ENCODE measurements around the gene SOX10.
"Not testable (repeated sequence)": the region's sequence is repeated elsewhere in the genome, so short reads cannot be mapped to it uniquely, and the experiment has no call there.

SOX10 gene

DNA sequence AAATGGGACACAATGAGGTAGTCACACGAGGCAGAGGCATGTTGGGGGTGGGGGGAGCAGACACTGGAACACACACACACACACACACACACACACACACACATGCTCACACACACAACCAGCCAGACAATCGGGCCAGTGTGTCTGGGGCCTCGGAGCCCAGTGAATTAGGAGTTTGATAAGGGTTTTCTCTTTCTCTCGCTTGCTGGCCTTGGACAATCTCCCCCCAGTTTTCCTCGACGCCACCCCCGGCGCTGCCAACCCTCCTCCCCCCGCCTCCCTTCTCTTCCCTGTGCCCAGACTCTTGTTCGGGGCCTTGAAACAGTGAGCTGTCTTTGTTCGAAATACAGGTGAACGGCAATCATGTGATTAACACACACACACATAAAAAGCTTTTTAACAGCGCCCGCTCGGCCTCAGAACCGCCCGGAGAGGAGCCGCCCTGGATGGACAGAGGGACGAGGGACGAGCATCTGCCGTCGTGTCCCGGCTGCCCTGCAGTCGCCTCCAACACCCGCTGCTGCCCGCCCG, 1.5 kb upstream of the SOX10 start:
- no peak for DNase-seq (ENCODE audit: low read depth, low spot score)

DNA sequence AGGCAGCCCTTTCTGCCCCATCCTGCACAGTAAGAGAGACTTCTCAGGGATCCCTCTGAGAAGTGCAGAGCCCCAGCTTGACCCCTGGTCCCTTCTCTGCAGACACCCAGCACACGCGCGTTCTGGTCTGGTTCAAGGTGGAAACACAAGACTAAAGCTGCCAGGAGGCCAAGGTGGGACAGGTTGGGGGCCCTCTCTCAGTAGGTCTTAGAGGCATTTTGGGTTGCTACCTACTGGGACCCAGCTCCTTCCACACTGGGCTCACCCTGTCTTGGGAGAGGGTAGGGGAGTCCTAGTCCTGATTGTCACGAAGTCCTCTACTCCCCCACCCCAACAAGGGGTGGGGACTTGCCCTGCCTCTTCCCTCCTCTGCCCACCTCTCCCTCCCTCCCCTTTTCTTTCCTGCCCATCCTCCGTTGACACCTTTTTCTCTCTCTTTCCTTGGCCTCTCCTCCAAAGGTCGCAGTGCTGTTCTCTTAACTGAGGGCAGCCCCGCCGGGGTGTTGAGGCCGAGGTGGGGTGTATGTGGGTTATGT, 763 bp upstream of the SOX10 start:
- DNase-seq (ENCODE audit: low read depth, low spot score): no peak

DNA sequence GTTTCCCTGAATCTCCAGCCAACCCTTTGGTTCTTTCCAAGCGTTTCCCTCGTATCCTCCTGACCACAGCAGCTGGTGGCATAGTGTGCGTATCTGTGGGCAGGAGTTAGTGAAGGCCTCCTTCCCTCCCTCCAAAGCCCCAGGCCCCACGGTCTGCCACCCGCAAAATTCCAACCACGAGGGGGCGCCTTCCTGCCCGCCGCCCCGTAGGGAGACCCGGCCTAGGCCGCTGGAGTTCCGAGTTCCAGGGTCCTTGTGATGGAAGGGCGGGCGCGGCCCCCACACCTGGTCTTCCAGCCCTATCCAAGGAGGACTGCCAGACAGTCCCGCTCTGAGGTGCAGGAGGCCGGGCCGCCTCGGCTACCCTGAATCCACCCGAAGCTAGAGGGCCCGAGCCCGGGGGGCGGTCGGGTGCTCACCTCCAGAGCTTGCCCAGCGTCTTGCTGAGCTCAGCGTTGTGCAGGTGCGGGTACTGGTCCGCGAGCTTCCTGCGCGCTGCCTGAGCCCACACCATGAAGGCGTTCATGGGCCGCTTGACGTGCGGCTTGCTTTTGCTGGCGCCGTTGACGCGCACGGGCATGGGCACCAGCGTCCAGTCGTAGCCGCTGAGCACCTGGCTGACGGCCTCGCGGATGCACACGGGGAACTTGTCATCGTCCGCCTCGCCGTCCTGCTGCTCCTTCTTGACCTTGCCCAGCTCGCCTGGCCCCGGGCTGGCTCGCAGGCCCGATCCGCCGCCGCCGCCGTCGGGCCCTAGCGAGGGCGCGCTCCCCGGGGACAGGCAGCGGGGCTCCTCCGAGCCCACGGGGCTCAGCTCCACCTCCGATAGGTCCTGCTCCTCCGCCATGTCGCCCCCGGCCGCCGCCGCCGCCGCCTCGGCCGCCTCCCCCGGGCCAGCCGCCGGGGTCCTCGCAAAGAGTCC, 1.2 kb downstream of the SOX10 start:
- no peak for DNase-seq (ENCODE audit: low read depth, low spot score)

DNA sequence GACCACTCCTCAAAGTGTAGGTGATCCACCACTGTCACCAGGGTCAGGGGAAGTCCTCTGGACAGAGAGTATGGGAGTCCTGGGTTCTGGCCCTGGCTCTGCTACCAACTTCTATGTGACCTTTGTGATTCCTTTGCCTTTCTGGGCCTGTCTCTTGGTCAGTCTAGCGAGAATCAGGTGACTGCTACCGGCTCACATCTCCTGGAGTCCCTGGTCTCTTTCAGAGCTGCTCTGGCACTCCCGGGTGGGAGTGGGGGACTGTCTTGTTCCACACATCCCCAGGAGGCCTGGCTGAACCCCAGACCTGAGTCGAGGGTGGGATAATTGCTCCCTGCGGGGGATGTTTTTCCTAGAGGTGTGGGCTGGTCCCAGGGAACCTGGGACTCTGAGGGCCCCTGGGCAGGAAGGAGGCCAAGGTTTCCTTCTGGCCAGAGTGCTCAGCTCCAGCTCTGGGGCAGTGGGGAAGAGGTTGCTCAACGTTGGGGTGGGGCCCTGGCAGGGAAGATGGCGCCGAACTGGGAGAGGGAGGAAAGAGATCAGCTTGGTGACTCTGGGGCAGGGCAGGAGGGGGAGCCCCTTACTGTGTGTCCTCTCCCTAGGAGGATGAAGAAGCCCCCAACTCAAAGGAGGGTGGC, 2.1 kb downstream of the SOX10 start:
- no peak for DNase-seq (ENCODE audit: low read depth, low spot score)

DNA sequence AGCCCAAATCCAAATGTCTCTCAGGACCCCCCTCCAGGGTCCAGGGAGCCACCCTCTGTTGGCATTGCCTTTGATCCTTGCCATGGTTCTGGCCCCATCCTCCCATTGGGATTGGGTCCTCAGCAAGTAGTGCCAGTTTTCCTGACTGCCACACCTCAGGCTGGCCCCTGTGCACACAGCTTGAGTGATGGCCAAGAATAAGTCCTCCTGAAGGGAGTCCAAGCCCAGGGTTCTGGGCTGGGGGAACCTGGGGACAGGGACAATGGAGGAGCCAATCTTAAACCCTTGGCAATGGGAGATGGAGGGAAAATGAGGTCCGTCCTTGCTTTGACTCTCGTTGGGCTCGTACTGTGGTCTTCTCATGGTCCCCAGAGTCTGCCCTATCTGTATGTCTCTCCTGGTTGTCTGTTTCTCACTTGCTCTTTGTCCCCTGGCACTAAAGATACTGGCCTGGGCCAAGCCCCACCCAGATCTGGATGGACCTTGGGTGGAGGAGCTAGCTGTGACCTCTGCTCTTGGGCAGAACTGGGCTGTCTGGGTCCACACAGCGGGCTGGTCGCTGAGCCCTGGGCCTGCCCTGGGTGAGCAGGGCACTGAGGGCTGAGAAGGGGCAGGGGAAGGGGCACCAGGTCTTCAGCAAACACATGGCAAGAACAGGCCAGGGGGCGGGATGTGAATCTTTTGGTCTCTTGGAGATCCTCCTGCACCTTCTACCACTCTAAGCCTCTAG, 2.9 kb downstream of the SOX10 start:
- no peak for DNase-seq (ENCODE audit: low read depth, low spot score)

DNA sequence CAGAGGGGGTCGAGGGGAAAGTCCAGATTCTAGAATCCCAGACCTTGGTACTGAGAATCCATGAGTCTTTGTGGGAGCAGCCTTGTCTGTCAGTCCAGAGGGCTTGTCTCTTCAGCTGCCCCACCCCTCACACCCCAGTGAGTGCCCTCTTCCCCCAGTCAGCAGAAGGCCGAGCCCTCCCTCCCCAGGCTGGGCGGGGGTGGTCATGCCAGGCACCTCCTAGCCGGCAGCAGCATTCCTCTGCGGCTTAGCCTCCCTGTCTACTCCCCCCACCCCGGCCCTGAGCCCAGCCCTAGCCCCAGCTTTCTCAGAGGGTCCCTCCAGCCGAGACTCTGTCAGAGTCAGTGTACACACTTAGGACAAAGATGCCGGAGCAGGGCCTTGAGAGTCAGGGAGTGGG, 4.6 kb downstream of the SOX10 start:
- DNase-seq (ENCODE audit: low read depth, low spot score): no peak

DNA sequence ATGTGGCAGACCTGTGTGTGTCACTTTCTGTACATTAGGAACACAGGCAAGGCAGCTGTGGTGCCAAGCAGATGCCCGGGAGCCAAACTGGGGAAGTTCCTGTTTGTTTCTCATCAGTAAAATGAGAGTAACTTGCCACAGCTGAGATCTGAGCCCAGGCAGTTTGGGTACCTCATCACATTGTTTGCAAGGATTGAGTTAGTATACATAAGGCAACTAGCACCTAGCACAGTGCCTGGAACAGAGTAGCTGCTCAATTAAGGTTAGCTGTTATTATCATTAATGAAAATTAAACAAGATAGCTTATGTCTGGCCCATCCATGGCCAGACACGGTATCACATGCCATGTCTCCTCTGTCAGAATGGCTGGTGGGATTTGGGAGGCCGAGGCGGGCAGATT, 7.8 kb downstream of the SOX10 start:
- no peak for DNase-seq (ENCODE audit: low read depth, low spot score)

DNA sequence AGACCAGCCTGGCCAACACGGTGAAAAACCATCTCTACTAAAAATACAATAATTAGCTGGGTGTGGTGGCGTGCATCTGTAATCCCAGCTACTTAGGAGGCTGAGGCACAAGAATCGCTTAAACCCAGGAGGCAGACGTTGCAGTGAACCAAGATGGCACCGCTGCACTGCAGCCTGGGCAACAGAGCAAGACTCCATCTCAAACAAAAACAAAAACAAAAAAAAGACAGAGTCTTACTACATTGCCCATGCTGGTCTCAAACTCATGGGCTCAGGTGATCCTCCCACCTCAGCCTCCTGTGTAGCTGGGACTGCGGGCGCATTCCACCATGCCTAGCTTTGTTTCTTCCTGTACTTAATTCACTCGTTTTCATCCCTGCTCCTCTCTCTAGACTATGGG, 8.3 kb downstream of the SOX10 start:
- DNase-seq (ENCODE audit: low read depth, low spot score): not testable (repeated sequence)

DNA sequence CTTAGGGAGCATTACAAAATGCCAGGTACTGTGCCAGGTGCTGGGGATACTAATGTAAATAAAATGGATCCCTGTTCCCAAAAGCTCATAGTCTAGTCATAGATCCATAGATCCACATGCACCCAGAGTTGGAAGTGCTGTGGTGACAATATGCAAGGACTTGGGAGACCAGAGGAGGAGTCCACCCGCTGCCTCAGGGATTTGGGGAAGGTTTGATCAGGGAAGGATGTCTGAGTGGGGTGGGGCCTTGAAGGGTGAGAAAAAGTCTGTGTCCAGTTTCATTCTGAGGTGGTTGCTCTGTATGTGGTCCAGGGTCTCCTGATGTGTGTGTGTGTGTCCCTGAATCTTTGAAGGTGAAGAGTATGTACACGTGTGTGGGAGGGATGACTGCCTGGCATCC, 9.2 kb downstream of the SOX10 start:
- no peak for DNase-seq (ENCODE audit: low read depth, low spot score)

DNA sequence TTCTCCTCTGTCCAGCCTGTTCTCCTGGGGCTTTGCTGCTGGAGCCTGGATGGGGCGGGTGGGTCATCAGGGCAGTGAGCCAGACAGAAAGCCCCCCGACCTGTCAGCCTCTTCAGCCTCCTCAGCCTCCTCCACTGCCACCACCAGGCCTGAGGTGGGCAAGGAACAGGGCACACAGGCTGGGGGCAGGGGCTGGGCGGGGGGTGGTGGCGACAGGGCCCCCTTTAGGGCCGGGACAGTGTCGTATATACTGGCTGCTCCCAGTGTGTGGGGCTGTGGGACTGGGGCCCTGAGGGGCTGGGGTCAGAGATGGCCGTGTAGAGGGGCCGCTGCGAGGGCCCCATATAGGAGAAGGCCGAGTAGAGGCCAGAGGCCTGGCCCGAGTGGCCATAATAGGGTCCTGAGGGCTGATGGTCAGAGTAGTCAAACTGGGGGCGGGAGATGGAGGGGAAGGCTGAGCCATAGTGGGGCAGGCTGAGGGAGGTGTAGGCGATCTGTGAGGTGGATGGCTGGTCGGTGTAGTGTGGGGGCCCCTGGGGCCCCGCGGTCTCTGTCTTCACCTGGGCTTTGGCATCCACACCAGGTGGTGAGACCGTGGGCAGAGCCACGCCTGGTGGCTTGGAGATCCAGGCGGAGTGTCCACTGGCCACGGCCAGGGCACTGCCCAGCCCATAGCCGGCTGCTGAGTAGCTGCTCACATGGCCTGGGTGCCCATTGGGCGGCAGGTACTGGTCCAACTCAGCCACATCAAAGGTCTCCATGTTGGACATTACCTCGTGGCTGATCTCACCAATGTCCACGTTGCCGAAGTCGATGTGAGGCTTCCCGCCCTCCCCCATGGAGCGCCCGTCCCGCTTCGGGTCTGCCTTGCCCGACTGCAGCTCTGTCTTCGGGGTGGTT, 10.8 kb downstream of the SOX10 start:
- no peak for DNase-seq (ENCODE audit: low read depth, low spot score)

DNA sequence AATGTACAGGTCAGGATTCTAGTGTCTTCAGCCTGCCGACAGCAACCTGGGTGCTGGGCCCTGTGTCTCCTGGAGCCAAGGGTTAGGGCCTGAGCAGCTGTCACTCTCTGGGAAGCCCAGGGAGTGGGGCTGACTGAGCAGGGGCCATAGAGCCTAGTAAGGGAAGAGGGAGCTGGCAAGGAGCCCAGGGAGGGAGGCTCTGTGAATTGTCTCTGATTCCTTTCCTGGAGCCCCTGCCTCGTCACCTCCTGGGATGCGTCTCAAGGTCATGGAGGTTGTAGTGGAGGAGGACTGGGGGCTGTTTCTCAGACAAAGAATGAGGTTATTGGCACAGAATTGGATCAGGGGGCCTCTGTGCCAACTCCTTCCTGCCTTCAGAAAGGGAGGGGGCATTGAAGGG, 11.8 kb downstream of the SOX10 start:
- DNase-seq (ENCODE audit: low read depth, low spot score): no peak

DNA sequence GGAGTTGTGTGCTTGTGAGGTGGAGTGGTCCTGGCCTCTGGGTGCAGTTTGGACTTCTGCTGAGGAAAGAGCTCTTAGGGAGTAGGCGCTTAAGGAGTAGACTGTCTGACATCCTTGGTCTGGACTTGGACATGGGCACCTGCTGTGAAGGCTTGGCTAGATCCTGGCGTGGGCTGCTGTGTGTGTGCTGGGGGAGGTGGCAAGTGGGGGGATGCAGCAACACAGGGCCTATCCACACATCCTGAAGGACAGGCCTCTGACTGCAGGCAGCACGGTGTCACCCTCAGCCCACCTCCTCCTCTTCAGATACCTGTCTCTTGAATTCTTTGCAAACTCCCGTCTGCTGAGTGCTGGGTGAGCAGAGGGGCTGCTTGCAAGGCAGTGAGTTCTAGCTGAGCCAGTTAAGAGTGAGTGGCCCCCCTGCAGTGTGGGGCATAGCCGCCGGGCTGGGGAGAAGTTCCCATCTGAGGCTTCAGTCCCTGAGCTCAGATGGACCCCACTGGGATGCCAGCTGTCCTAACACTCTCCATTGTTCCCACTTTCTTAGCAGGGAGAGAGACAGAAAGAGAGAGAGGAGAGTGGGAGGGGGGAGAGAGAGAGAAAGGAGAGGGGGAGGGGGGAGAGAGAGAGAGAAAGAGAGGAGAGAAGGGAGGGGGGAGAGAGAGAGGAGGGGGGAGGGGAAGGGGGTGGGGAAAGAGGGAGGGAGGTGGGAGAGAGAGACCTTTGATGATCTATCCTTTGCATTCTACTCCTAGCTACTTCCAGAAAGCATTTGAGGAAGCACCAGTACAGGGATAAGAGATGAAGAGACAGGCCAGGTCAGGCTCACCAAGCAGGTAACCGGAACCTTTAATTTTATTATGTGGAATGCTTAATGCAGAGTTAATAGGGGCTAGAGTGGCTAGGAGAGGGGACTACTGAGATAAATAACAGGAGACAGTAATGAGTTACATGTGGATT, 12.6 kb downstream of the SOX10 start:
- DNase-seq (ENCODE audit: low read depth, low spot score): no peak

DNA sequence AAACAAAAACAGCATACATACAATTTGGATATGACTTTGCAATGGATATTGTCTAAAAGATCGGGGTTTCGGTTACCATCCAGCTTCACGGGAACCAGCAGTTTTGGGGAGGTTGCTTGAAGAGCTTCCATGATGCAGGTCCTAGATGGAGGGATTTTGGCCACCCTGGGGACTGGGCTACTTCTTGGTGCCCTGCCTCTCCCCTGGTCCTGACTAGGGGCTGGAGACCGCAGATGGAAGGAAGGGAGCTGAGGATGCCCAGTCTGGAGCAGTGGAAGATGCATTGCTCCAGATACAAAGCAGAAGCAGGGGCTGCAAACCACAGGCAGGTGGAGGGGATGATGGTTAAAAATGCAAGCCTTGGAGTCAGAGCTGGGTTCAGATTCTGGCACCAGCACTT, 13.5 kb downstream of the SOX10 start:
- no peak for DNase-seq (ENCODE audit: low read depth, low spot score)

DNA sequence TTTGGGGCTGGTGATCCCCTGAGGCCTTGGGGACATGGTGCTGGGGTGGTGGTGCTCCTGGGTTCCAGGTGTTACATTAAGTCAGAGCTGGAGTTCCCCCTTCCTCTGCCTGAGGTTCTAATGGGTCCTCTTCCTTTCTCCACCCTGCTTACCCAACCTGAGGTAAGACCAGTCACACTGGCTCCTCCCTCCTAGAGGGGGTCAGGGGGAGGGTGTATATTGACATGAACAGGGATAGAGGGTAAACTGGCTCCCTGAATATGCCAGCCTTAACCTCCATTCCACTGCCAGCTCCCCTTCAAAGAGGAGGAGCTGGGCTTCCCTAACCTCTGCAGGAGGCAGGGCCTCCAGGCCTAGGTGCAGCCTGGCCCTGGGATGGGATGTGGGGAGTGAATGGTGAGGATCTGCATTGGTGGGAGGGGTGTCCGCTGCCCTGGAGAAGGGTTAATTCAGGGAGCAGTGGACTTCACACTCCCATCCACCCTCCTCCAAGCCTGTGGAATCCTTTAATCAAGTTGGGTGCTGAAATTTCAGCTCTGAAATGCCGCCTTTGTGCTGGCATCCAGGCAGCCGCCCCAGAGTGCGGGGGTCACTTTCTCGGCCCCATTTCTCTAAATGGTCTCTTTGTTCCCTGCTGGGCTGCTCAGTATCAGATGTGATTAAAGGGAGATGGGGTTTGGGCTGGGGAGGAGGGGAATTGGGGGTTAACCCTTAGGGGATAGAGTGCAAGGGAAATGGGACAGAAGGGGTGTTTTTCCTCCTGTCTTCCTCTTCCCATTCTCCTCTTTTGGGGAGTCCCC, 15.7 kb downstream of the SOX10 start:
- DNase-seq (ENCODE audit: low read depth, low spot score): no peak

DNA sequence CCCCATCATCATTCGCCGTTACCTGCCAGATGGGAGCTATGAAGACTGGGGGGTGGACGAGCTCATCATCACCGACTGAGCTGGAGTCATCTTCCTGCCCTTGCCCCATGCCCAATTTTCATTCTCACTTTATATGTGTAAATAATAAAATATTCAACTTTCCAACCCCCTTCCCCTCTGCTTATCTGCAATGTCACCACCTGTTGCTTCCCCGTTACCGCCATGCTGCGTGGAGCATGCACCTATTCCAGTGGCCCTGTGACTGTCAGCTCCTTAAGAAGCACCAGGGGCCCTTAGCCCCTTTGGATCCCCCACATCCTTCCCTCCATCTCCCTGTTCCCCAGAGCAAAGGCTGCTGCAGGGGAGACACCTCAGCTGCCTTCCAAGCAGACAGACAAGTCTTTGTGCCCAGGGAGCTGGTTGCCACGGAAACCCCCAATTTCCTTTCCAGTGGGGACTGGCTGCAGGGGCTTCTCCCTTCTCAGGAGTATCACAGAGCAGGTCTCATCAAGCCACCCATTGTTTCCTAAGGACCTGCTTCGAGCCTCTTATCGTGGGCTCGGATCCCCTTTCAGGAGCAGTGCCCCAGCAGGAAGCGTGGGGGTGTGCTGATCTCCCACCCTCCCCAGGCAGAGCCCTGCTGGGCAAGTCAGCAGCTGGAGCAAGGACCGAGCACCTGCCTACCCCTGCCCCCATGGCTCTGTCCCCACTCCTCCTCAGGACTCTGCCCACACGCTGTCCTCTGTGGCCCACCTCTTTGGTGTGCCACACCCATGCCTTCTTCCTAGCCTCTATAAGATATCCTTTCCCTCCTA, 16.5 kb downstream of the SOX10 start:
- no peak for DNase-seq (ENCODE audit: low read depth, low spot score)

DNA sequence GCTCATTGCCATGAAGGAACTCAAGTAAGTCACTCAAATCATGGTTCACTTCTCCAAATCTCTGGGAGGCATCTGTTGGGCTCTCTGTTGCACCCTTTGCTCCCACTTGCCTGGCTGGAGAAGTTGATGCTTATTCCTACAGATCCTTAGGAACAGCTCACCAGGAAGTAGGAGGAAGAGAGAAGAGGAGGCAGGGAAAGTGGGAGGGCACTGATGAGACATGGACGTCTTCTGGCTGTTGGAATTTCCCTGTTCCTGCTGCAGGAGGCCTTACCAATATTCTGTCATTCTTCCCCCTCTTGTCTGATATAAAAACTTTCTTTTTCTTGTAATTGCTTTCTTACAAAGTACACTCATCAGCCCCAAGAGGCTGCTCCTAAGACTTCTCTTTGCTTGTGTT, 17.2 kb downstream of the SOX10 start:
- no peak for DNase-seq (ENCODE audit: low read depth, low spot score)

DNA sequence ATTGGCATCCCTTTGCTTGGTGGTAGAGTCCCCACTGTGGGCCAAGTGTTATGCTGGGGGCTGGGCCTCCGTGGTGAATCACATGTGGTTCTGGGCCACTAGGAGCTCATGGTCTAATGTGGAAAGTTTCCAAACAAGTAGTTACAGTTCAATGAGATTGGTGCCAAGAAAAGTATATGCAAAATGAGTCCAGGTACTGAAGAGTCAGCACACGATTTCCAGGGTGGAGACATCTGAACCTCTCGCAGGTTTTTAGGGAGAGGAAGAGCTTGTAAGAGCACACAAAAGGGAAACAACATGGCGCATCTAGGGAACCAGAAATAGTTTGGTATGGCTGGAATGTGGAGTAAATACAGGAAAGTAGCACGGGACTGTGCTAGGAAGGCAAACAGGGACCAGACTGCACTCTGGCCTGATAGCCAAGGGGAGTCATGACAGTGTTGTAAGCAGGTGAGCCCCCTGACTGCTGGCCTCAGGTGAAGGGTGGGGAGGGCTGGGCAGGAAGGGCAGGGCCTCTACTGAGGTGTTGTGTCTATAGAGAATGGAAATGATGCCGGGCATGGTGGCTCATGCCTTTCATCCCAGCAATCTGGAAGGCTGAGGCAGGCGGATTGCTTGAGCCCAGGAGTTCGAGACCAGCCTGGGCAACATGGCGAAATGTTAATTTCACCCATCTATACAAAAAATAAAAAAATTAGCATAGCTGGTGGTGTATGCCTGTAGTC, 18.3 kb downstream of the SOX10 start:
- no peak for DNase-seq (ENCODE audit: low read depth, low spot score)
